NCI-H2196 (cell line): ENCODE data around the gene KRT83.
A peak's percentile ranks its signal among the peaks of the same experiment; 100 is the strongest.

ENCODE experiments used
- DNase-seq: peaks from one replicate; lab custom pipeline; 2025; ENCODE audit not compliant: unreplicated experiment; lab: John Stamatoyannopoulos, UW

KRT83 gene

GRCh38 chr12:52267266-52267665 lies 53.9 kb downstream of the KRT83 start:
- no peak for DNase-seq

DNA sequence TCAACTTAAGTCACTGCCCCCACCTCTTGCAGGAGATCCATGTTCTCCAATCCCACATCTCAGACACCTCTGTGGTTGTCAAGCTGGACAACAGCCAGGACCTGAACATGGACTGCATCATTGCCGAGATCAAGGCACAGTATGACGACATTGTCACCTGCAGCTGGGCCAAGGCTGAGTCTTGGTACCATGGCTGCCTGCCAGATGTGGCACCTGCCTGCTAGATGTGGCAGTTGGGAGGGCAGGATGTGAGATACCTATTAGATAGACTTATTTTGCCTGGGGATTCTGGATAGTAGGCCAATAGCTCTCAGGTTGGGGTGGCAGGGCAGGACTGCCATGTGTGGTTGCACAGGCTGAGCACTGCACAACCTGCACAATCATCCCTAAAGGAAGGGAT lies 54.7 kb downstream of the KRT83 start:
- DNase-seq = peak; percentile 65

- DNase-seq = no peak
Observed at GRCh38 chr12:52264435-52264825, 56.8 kb downstream of the KRT83 start.
